Measurements from ENCODE around the gene SZT2.
"Not testable (repeated sequence)": the region's sequence is repeated elsewhere in the genome, so short reads cannot be mapped to it uniquely, and the experiment has no call there.

SZT2 gene

DNA sequence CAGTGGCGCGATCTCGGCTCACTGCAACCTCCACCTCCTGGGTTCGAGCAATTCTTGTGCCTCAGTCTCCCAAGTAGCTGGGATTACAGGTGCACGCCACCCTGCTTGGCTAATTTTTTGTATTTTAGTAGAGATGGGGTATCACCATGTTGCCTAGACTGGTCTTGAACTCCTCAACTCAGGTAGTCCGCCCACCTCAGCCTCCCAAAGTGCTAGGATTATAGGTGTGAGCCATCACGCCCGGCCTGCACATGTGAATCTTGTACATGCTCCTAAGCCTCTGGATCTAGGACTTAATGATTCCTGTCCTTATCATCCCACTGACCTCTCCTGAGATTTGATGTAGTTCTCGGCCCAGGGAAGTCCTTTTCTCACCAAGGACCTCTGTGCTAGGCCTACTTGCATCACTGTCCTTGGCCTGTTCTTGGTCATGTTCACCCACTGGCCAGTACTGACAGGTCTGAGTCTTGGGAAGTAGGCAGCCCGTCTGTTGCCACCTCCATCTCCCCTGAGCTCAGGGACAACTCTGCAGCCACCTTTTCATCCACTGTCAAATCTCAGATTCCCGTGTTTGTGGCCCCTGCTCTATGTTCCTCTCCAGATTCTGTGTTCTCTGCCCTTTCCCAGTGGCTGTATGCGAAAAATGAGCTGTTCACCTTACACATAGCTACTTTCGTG, 54.6 kb downstream of the SZT2 start:
- no peak for DNase-seq

DNA sequence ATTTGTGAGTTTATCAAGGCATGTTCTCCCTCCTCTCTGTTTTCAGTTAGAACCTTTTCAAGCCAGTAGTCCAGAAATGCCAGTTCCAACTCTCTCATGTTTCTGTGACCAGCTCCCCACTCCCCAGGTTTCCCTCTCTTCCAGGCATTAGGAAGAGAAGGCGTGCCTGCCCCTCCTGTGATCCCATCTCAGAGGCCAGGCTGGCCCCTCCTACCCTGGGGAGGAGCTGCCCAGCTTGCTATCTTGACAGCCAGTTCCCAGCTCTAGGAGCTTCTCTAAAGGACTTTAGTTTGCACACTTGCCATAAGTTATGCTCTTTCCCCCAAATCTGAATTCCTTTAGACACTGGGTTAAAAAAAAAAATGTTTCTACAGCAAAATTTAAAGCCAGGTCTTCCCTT, 55.1 kb downstream of the SZT2 start:
- DNase-seq, result no peak

DNA sequence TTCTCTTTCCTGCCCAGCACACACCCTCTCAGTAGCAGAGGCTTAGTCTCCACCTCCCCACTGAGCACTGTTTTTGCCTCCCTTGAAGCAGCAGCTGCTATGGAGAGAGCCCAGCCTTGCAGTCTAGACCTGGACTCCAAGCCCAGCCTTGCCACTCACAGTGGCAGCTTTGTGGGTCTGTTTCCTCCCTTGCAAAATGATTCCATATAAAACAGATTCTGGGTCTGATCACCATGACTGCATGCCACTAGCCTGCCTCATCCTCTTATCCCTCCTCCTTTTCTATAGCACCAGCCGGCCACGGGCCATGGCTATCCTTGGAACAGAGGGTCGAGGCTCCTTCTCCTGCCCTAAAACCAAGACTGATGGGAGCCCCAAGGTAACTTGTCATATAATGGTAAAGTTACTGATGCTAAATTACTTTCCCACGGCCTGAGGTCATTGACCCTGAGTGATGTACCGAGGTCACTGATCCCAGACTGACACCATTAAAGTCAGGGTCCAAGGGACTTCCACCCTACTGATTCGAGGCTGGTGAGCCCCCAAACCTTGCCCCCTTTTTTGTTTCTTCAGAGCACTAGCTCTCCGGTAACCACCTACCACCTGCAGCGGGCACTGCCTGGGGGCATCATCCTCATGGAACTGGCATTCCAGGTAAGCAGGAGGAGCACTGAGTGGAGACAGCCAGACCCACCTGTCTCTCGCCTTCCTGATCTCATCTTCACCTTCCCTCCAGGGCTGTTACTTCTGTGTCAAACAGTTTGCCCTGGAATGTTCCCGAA, 56.1 kb downstream of the SZT2 start:
- DNase-seq, result no peak

DNA sequence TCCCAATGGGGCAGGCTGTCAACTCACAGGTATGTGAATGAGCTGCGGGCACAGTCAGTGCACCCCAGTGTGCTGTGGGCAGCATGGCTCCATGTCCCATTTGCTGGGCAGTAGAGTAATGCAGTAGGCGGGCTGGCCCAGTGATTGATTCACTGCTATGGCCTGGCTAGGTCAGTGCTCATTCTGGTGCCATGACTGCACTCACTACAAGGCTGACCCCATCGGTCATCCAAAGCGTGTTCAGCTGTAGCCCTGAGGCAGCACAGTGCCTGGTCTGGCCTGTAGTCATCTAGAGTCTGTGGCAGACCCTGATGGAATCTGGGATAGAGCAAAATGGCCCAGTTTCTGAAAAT, 56.7 kb downstream of the SZT2 start:
- DNase-seq, result no peak

DNA sequence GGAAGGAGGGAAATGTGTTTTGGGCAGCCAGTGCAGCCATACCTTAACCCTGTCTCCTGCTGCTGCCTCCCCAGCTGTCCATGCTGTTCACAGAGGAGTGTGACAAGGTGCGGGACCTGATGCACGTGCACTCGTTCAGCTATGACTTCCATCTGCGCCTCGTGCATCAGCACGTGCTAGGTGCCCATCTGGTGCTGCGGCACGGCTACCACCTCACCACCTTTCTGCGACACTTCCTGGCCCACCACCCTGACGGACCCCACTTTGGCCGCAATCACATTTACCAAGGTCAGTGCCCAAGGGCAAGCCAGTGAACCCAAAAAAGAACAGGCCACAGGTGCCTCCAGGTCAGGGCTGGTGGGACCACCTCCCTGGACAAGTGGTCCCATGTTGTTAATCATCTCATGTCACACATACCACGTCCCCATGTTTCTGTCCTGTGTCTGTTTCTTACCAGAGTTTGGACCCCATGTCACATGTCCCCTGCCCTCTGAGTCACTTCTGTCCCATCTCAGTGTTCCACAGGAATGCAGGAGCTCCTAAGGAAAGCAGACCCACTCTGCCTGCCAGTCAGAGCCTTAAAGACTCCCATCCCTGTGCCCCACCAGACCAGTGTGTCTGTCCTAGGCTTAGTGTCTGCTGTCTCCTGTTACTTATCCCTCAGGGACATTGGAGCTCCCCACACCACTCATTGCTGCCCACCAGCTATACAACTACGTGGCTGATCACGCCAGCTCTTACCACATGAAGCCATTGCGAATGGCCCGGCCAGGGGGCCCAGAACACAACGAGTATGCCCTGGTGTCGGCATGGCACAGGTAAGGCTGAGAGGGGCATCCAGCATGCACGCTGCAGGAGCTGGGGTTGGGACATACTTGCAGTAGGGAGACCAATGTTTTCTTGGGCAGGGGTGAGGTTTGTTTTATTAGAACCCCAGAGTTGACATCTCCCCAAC, 57.5 kb downstream of the SZT2 start:
- no peak for DNase-seq

DNA sequence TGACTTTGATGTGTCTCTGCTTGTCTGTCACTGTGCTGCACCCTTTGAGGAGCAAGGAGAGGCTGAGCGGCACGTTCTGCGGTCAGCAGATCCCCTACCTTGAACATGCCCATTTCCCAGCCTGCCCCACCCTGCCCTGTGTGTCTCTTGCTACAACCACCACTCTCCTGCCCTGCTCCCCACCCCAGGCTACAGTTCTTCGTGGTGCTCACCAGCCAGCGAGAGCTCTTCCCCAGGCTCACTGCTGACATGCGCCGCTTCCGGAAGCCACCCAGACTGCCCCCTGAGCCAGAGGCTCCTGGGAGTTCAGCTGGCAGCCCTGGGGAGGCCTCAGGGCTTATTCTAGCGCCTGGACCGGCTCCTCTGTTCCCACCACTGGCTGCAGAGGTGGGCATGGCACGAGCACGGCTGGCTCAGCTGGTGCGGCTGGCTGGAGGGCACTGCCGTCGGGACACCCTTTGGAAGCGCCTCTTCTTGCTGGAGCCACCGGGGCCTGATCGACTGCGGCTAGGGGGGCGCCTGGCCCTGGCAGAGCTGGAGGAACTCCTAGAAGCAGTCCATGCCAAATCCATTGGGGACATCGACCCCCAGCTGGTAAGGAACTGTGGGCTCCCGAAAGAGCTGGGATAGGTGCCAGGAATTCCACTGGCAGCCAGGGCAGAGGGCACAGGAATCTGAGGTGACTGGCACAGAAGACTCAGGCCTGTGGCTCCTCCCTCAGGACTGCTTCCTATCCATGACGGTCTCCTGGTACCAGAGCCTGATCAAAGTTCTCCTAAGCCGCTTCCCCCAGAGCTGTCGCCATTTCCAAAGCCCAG, 58.4 kb downstream of the SZT2 start:
- no peak for DNase-seq

DNA sequence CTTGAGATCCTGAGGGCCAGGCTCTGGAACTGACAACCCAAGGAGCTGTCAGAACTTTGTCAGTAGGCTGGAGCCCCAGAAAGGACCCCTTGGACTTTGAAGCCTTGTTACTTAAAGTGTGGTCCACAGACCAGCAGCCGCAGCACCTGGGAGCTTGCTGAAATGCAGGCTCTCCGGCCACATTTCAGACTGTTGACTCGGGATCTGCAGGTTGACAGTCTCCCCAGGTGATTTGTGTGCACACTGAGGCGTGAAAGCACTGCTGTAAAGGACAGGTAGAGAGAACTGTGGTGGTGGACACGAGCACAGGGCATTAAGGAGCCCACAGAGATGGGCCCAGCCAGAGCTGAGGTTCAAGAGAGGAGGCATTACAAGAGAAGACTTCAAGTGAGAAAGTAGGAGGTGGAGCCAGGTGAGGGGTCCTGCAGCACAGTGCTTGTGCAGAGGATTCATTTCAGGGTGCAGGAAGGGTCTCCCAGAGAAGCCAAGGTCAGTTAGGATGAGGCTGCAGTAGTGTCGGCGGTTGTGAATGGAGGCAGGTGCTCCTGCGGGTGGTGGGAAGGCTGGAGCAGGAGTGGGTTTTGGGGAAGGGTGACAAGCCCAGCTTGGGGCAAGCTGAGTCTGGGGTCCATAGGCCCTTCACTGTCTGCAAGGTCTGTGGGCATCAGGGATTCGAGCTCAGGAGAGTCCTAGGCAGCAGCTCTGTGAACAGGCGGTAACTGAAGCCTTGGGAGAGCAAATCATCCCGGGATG, 59.4 kb downstream of the SZT2 start:
- DNase-seq, result no peak

DNA sequence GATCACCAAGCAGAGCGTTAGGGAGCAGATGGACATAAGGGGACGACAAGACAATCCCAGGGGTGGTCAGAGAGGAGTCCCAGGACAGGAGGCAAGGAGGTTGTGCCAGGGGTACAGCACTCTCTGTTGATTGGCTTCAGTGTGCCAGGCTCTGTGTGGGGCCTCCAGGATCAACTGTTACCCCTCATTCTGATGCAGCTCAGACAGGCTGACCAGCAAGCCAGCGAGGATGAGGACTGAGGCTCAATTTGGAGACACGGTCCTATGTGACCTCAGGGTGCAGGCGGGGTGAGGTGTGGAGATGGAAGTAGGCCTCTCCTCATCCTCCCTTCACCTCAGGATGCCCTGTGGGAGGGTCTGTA, 60.0 kb downstream of the SZT2 start:
- DNase-seq, result no peak

DNA sequence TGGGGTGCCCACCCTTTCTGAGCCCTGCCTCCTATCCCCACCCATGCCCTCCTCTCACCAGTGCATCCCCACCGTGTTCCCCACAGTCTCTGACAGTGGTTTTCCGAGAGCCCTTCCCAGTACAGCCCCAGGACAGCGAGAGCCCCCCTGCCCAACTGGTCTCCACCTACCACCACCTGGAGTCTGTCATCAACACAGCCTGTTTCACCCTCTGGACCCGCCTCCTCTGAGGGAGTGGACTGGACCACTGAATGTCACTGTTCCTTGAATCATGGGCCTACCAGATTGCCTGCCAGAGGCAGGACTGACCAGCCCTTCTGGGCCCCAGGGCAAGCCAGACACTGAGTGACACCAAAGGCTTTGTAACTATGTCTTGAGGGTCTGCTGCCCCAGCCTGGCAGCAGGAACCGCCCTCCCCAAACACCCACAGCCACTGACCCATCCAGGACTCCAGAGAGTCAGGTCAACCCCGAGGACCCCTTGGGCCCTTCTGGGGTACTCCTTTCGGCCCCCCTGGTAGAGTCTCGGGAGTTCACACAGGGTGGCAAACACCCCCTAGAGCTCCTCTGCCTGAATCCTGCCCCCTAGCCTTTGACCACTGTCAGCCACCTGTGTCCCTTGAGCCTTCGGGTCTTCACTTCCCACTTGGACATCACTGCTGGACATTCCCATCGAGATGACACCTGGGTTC, 60.7 kb downstream of the SZT2 start:
- no peak for DNase-seq

DNA sequence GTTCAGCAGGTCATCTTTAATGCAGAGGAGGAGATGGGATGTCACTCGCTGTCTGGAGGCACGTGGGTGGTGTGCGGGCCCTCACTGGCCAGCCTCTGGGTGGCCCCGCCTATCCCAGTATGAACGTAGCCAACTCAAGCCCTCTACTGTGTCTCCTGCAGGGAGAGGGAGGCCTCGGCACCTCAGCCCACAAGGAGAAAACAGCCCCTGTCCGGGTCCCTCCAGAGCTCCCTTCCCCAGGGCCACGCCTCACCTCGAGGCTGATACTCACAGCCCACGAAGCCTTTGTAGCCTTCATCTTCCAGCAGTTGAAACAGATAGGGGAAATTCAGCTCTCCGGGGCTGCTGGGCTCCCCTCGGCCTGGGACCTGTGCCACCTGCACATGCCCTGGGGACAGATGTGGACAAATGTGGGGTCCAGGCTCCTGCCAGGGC, 61.5 kb downstream of the SZT2 start:
- no peak for DNase-seq

DNA sequence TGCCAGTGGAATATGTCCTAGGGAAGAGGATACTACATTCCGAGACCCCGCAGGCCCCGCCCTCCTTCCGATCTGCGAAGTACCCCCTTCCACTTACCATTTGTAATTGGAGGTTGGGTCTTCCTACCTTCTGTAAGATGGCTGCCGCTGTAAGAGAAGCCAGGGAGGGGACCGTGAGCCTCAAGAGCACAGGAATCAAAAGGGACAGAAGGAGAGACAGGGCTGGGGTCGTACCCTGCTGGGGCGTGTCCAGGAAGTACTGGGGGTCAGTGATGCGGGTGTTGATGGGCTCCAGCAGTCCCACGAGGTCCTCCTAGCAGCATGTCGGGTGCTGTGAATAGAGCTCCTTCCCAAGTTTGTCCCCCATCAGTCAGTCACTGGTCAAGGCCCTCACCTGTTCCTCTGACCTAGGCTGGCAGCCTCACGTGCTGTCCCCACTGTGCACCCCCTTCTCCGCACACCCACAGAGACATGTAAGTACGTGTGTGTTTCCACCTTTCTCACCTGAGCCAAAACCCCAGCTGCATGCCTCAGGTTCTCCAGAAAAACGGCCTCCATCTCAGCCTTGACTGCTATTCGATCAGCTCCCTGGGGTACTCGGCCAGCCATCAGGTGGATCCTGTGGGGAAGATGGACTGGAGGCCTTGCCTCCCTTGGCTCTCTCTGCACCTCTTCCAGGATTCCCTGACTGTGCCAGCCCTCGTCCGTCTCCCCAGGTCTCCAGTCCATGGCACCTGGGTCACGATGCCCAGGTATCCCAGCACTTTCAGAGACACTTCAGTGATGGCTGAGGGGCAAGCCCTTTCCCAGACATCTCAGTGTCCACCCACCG, 62.2 kb downstream of the SZT2 start:
- DNase-seq, result no peak

DNA sequence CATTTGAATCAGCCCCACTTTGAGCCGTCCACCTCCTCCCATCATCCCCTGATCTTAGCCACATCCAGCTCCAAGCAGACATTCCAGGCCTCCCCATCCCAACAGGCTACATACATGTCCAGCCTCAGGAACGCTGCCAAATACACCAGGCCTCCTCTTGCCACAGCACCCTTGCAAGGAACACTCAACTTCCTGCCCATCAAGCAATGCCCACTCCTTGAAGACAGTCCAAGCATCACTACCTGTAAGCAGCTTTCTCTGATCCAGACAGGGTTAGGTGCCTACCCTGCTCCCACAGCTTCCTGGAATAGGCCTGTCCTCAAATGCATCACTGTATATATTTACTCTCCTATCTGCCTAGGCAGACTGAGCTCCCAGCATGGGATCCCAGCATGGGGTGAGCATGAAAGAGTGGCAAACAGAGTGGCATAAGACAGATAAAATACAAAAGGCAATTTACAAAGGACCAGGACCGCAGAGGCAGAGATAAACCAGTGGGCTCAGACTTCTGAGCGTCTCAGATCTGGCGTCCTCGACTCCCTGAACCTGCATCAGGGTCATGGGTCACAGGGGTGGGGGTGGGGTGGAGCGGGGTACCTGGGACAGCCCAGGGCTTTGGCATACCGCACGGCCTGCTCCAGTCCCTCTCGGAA, 63.2 kb downstream of the SZT2 start:
- peak; percentile 9 for DNase-seq

DNA sequence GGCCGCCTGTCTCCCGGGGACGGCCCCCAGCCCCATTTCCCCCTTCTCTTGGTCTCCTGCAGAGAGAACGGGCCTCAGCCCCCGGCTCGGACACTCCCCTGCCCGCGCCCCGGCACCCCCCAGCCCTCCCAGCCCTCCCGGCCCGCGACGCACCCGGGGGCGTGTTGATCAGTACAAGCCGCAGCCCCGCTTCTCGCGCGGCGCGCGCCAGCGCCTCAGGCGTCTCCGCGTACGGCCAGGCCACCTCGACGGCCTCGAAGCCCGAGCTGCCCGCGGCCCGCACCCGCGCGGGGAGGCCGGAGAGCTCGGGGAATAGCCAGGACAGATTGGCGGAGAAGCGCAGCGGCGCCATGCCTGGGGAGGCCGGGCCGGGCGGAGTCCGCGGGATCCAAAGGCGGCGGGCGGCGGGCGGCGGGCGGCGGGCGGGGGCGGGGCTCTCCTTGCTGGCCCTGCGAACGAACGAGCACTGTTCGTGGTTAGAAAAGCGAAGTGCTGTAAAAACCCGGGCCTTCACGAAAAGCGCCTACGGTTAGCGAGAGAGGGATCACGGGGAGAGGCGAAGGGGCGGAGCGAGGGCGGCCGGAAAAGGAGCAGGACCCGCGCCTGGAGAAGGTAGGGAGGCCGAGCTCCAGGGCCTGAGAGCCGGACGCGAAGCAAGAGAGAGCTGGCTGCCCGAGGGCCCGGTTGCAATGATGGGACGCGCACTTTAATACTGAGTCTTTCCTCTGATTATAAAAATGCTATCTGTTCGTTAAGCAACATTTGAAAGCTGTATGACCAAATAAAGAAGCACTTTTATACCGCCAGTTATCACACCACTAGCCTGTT, 64.0 kb downstream of the SZT2 start, which contains the start of gene HYI:
HYI (minus strand) TSS at position 490 of the 828 bp plus-strand sequence; CDS start at position 352, 138 bp downstream.
- DNase-seq, result peak; percentile 71

DNA sequence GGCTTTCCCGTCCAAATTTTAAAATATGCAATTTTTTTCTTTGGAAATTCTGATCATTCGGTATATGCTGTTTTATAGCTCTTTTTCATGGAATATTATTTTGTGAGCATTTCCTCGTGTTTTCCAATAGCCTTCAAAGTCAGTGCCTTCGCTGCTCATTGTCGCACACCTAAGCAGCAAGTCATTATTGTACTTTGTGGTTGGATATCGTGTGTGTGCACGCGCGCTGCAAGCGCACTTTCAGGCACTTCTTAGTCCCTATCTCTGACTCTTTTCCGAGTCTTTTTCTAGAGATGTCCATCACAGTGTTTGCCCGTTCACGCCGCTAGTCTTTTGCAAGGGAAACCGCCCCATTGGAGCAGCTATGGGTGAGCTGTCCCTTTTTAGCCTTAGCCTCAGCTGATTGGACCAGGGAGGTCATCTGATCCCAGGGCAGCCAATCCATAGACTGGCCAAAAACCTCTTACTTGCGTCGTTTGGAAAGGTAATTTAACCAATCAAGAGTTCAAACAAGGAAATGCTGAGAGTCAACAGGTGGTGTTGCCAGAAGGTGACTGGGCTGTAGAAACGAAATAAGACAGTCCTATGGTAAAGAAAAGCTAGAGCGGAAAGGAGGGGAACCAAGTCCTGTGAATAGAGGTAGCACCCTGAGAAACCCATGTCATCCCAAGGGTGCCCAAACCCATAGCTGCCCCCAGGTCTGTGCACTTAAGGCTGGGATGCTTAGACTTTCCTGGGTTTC, 64.7 kb downstream of the SZT2 start:
- DNase-seq, result peak; percentile 78

DNA sequence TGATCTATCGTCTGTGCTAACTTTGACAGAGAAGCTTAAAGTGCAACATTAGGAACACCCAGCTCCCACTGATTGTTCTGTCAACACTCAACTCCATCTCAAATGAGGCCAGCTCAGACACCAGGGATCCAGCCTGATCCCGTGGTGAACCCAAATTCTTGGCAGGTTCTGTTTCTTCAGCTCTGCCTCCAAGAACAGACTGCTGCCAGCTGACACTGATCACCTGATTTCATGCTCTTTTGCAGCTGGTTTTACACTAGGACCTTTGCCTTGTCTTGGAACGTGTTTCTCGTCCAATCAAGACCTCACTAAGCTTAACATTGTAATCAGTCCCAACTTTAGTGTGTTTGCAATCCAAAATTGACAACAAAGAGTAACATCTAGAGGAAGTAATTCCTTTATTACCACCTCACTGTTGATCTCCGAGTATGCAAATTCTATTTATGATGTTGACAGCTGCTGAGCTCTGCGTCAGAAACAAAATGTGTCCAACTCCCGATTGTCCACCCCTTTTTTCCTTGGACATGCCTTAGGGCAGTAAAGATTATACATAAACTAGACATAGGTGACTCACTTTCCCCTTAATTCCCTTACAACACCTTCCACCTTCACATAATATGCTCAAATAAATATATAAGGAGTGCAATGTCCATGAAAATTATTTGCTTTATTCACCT, 65.7 kb downstream of the SZT2 start:
- DNase-seq, result no peak

DNA sequence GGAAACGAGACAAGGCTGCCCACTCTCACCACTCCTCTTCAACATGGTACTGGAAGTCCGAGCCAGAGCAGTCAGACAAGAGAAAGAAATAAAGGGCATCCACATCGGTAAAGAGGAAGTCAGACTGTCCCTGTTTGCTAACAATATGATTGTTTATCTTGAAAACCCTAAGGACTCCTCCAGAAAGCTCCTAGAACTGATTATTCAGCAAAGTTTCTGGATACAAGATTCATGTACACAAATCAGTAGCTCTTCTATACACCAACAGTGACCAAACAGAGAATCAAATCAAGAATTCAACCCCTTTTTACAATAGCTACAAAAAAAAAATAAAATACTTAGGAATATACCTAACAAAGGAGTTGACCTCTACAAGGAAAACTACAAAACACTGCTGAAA, 68.7 kb downstream of the SZT2 start:
- DNase-seq, result not testable (repeated sequence)

DNA sequence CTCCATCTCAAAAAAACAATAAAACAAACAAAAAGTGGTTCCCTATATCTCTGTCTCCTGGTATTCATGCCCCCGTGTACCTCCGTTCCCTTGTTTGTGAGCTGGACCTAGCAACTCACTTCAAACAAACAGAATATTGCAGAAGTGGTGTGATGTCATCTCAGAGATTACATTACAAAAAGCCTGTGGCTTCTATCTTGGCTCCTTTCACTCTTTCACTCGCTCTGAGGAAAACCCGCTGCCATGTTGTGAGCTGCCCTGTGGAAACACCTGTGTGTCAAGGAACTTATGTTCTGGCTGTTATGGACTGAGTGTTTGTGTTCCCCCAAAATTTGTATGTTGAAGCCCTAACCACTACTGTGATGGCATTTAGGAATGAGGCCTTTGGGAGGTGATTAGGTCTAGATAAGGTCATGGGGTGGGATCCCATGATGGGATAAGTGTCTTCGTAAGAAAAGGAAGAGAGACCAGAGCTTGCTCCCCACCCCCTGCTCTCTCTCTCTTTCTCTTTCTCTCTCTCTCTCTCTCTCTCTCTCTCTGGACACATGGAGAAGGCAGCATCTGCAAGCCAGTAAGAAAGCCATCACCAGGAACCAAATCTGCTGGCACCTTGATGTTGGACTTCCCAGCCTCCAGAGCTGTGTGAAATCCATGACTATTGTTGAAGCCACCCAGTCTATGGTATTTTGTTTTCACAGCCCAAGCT, 71.4 kb downstream of the SZT2 start:
- DNase-seq, result no peak

All from CD4-positive, alpha-beta T cell treated with Interleukin-10 for 1 hour (primary cell).